AG10803 (cell line): ENCODE results near the gene CHST13.

Experiments
- DNase-seq: peaks from one replicate; pipeline ENCODE4 v3.0.0; 2010; ENCODE audit warnings: low read depth
- H3K4me3 ChIP-seq: 2 replicates; pipeline ENCODE4 v1.5.1; 2011; ENCODE audit warnings: mild to moderate bottlenecking, low read length, control low read depth
- TF ChIP-seq, protein P1 (sequence below): conservative IDR thresholded peaks from 2 replicates; pipeline ENCODE4 v1.5.1; 2011; ENCODE audit warnings: mild to moderate bottlenecking, low read length, control low read depth, inconsistent platforms

Gene CHST13

DNA sequence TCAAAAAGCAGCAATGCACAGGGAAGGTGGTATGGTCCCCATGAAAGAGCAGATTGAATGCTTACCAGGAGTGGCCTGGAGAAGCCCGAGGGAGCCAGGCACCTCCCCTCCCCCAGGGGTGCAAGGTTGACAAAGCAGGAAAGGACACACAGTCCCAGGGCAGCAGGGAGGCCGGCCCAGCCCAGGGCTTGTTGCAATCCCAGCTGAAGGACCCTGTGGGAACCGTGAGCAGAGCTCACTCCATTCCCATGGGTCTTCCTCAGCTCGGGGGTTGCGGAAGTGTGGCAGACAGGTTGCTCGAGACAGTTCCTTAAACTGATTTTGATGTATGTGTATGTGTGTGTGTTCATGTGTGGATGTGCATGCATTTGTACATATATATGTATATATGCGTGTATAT, 22.2 kb upstream of the CHST13 start:
- TF ChIP-seq, protein P1, sequence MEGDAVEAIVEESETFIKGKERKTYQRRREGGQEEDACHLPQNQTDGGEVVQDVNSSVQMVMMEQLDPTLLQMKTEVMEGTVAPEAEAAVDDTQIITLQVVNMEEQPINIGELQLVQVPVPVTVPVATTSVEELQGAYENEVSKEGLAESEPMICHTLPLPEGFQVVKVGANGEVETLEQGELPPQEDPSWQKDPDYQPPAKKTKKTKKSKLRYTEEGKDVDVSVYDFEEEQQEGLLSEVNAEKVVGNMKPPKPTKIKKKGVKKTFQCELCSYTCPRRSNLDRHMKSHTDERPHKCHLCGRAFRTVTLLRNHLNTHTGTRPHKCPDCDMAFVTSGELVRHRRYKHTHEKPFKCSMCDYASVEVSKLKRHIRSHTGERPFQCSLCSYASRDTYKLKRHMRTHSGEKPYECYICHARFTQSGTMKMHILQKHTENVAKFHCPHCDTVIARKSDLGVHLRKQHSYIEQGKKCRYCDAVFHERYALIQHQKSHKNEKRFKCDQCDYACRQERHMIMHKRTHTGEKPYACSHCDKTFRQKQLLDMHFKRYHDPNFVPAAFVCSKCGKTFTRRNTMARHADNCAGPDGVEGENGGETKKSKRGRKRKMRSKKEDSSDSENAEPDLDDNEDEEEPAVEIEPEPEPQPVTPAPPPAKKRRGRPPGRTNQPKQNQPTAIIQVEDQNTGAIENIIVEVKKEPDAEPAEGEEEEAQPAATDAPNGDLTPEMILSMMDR = no peak
- no peak for DNase-seq
- no peak overlapping the region for H3K4me3 ChIP-seq

DNA sequence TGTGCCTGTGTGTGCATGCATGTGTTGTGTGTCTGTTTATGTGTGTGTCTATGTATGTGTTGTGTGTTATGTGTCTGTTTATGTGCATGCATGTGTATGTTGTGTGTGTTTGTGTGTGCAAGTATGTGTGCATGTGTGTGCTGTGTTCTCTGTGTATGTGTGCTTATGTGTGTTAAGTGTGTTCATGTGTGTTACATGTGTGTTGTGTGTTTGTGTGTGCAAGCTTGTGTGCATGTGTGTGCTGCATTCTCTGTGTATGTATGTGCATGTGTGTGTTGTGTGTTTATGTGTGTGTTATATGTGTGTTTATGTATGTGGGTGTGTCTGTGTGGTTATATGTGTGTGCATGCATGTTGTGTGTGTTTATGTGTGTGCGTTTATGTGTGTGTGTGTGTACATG, 21.3 kb upstream of the CHST13 start:
- DNase-seq = no peak
- TF ChIP-seq, protein P1 = no peak
- H3K4me3 ChIP-seq = no peak overlapping the region

DNA sequence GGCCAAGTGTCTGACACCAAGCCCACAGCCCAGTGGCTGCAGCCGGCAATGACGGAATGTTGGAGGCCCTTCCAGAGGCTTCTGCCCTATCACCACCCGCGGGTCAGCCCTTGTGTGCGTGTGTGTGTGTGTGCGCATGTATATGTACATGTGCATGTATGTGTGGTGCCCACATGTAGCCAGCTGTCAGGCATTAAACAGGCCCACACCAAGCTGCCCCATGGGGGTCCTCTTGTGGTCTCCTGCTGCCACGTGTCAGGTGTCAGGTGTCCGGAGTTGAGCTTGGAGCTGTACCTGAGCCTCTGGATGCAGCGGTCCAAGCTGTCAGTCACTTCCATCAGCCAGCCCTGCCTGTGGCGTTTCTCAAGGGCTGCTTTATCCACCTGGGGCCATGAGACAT, 20.3 kb upstream of the CHST13 start:
- H3K4me3 ChIP-seq = no peak overlapping the region
- DNase-seq = no peak
- TF ChIP-seq, protein P1 = no peak

DNA sequence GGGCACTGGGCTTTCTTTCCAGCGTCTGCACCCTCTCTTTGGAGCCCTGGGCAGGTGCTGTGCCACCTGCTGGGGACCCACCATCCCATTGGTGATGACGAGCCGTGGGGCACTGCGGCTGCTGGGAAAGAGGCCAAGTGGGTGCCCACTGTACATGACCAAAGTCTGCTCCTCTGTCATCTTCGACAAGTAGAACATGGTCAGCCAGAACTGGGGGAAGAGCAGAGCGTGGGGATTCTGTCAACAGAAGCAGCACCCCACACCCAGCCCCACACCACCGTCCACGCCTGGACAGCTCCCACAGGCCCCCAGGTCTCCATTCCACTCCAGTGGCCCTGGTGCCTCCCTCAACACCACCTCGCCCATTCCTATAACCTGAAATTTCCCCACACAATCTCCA, 16.1 kb upstream of the CHST13 start:
- no peak overlapping the region for H3K4me3 ChIP-seq
- TF ChIP-seq, protein P1 = no peak
- no peak for DNase-seq

DNA sequence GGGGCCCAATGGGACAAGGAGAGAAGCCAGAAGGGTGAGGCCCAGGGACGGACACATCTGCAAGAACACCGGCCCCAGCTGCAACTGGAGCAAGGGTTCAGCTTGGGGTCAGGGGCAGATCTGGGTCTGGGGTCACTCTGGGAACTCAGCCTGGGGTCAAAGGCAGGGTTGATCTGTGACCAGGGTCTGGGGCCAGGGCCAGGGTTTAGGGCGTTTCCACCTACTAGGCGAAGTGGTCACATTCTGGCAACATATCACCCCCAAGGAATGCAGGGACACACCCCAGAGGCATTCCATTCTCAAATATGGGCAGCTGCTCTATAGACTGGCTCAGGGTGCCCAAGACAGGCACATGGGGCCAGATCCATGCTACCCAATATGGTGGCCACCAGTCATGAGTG, 15.4 kb upstream of the CHST13 start:
- peak; percentile 40 for DNase-seq
- TF ChIP-seq, protein P1 = no peak
- no peak overlapping the region for H3K4me3 ChIP-seq

DNA sequence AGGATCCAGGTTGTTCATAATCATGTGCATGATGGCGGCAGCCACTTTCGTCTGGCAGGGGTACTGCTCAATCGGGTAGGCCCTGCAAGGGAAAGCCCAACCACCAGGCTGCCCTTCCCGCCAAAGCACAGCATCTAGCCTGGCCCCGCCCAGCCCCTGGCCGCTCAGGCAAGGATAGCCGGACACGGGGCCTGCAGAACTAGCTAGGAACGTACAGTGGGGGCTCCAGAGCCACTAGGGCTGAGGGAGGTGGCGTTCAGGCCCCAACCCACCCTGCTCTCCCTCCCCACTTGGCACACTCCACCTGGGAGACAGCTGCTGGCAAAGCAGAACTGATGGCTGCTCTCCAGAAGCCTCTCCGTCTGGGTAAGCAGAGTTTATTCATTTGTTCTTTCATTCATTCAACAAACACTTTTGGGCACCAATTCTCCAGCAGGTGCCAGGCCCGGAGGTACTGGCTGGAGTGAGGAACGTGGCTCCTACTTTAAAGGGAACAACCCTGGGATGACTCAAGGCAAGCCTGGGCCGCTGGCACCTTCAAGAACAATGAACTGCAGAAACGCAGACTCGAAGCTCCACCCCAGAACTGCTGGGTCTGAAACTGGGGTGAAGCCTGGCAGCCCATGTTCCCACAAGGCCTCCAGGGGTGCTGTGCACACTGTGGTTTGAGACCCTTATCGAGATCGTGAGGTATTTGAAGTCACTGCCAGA, 14.2 kb upstream of the CHST13 start:
- no peak overlapping the region for H3K4me3 ChIP-seq
- no peak for DNase-seq
- TF ChIP-seq, protein P1 = no peak

DNA sequence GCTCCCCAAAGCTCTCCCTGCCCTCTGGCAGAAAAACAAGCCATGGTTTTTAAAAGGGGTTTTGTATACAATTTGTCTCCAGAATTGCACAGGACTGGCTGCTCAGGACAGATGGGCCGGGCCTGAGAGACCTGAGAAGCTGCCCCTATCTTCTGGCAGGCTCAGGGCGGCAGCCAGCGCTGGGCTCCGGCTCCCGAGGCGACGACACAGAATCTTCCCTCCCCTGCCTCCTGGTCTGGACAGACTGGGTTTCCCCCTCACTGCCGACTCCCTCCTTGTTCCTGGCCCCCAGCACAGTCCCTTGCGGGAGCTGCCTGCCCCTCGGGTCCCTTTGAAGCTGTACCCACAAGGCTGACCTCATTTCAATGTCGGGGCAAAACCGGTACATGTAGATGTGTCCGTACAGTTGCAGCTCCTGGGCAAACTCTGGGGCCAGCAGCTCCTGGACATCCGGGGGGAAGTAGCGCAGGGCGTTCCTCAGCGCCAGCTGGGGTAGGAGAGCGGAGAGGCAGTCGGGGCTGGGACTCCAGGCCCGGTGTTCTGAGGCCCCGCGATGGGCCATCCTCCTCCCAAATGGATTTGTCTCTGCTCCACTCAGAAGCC, 13.5 kb upstream of the CHST13 start:
- no peak for DNase-seq
- TF ChIP-seq, protein P1 = no peak
- H3K4me3 ChIP-seq = no peak overlapping the region
